NOMO-1 treated with dmso at 0.1 percent for 144 hours (cell line): Measurements from ENCODE around the gene DESI2.

Experiments used
- DNase-seq: peaks from one replicate; lab custom pipeline; 2025; ENCODE audit not compliant: unreplicated experiment; lab: John Stamatoyannopoulos, UW

The DESI2 gene

DNA sequence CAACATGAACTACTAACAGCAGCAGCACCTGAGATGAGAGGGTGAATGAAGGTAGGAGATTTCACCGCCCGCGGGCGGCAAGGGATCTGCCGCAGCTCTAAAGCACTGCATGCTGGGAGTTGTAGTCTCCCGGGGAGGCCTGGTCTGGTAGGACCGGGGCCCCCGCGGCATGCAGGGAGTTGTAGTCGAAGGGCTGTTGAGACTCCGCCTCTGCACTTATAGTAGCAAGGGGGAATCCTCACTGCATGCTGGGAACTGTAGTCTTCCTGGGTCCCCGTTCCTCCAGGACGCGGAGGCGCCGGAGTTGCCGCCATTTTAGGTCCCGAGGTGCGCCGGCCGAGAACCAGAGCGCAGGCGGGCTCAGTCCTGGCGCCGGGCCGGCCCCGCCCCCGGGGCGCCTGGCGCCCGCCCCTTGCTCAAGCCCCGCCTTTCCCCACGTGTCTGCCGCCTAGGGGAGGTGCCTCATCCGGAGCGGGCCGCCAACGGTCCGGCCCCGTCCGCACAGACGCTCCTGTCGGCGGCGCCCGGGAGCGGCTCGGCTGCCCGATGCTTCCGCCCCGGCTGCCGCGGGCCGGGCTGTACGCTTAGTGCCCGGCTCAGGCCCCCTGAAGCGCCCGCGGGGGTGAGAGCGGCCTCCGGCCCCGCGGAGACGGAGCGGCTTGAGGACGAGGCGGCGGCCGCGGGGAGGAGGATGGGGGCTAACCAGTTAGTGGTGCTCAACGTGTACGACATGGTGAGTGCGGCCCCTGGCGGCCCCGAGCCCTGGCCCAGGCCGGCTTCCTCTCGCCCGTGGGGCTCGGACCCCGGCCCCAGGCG, at the start of gene DESI2:
DESI2 (plus strand) TSS at position 504 of the 816 bp plus-strand sequence; CDS start at position 692, 188 bp downstream.
- DNase-seq: peak; percentile 94

DNA sequence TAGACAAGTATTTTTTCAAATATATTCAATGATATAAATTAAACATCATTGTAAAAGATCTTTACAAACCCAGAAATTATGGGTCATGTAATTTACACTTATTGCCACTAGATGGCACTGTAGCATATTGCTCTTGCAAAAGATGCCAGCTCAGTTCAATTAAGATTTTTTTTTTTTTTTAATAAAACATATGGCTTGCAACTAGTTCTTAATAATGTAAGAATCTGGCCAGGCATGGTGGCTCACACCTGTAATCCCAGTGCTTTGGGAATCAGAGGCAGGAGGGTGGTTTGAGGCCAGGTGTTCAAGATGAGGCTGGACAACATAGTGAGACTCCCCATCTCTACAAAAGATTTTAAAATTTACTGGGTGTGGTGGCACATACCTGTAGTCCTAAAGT, 49.4 kb upstream of the DESI2 start:
- DNase-seq: no peak

DNA sequence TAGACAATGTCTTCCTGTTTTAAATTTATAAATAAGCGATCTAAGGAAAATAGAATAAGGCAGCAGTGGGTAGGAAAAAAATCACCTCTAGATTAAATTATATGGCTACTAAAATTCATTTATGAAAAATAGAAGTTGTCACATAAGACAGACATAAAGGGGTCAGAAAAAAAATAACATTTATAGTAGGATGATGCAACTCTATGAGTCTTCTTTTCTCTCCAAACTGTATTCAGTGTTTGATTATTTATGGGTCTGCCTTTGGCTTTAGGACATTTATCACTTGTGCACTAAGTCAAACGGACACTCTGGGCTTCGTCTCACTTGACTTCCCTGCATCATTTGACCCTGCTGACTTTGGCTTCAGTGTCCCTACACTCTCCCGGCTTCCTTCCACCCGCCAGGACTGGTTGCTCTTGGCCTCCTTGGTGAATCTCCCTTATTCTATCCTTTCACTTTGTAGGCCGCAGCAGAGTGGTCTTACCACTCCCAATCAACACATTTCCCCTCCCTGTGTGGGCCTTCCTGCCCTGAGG, 47.0 kb upstream of the DESI2 start:
- no peak for DNase-seq

DNA sequence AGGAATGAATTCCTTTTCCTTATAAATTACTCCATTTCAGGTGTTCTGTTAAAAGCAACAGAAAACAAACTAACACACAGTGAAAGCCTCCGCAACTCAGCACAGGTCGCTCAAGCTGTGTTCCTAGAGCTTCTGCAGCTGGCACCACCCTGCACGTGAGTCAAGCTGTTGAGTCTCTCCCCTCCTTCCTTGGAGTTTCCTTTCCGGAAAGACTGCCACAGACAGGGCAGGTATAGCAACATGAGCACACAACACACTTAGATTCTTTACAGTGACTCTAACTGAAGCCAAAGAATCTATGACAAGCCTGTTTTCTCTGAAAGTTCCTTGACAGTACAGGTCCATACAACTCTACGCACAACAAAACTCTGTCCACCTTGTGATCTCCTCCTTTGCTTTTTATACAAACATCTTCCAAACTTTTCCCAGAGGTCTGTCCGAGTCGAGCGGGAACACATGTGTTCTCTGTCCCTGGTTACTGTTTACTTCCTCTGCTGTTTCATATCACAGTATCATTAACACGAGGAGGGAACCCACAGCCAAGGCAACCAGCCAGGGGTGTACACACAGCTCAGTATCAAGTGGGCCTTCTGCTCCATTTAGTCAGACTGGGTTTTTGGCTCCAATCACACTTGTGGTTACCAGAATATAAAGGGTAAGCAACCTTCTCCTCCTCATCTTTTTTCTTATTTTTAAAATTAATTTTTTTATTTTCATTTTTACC, 38.7 kb upstream of the DESI2 start:
- DNase-seq: no peak

DNA sequence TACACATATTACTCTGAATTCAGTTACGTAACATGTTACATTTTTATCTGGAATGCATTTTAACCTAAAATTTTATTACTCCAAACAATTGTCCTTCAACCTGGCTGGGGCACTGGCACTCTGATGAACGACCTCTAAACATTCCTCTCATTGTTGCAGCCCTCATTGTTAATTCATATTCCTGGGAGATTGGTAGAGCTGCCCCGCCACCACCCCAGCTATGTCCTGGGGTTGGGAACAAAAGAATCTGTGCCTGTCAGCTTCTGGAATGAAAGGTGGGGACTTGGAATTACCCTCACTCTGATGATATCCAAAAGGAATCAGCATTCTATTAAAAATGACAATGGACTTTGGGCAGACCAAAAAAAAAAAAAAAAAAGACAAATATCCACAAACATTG, 38.0 kb upstream of the DESI2 start:
- no peak for DNase-seq

DNA sequence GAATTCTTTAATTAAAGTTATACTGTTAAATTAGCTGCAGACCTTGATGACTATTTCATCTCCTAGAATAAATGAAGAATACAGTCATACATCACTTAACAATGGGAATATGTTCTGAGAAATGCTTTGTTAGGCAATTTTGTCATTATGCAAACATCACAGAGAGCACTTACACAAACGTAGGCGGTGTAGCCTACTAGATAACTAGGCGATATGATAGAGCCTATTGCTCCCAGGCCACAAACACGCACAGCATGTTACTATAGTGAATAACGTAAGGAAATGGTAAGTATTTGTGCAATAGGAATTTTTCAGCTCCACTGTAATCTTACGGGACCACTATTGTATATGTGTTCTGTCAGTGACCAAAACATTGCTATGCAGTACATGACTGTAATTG, 37.6 kb upstream of the DESI2 start:
- no peak for DNase-seq

DNA sequence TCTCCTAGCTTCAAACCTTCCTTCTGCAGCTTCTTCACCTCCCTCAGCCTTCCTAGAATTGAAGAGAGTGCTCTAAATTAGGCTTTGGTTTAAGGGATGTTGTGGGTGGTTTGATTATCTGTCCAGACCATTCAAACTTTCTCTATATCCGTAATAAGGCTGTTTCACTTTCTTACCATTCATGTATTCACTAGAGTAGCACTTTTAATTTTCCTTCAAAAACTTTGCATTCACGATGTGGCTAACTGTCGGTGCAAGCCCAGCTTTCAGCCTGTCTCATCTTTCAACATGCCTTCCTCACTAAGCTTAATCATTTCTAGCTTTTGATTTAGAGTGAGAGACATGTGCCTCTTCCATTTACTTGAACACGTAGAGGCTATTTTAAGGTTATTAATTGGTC, 26.2 kb upstream of the DESI2 start:
- DNase-seq: no peak

DNA sequence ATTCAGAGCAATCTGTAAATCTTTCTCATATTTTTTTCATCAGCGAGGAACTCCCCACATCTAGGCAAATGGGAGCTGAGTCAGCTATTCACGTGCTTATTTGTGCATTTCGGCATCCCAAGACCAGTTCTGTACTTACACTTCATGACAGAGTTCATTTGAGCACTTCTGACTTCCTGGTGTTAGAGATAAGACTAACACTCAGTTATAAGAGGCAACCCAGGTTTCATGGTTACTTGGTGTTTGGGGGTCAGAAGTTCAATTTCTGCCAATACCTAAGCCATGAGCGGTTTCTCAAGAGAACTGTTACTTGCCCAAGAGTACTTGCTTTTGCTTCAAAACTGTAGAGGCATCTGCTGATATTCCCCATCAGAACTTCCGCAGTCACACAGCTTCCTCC, 24.1 kb upstream of the DESI2 start:
- DNase-seq: no peak

DNA sequence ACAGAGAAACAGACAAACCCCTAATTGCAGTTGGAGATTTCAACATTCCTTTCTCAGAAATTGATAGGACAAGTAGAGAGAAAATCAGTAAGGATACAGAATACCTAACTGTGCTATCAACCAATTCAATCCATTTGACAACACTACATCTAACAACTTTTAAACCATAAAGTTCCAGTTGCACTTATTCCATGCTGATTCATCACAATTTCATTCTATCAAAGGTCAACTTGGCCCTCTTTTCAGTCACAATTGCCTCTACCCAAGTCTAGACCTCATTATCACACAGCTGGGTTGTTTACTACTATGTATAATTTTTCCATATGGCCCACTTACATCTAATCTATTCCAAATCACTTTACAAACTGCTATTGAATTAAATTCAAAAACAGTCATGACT, 19.8 kb upstream of the DESI2 start:
- no peak for DNase-seq

DNA sequence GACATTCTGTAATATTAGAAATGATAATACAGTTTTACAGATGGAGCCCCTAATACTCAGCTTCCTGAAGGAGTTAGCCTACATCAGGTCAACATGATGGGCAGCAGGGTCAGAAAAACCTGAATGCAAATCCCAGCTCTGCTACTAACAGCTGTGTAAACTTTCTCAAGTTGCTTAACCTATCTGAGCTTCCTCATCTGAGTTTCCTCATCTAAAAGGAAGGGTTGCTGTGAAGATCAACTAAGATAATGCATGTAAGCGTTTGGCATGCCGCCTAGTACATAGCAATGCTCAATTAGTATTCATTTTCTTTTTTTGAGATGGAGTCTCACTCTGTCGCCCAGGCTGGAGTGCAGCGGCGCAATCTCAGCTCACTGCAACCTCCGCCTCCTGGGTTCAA, 18.4 kb upstream of the DESI2 start:
- DNase-seq: no peak

DNA sequence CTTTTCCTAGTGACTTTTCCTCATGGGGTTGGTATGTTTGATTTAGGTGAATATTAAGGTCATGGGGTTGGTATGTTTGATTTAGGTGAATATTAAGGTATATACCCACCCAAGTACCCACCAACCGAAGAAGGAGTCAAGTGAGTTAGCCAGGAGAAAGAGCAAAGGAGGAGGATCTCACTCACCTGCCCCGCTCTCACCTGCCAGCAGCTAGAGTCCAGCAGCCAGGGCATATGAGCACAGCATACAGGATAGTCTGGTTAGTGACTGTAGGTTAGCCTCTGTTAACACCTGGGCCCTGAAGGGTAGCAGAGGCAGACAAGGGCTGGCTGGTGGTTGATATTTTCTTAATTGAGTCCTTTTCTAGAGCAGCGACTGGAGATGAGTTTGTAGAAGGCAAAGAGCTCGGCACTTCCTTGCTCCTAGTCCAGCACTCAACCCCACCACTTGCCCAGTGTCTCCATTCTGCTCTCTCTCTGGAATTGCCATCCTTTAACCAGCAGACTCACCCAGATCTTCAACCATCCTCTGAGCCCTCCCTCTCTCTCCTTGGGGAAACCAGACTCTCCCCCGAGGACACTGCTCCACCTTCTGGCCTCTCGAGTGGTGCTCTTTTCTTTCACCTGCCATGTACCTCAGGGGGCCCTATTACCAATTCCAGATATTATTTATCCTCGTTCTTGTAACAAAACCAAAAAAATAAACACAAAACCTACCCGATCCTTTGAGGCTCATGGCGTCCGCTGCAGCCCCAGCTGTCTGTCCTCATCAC, 16.3 kb upstream of the DESI2 start:
- DNase-seq: no peak

DNA sequence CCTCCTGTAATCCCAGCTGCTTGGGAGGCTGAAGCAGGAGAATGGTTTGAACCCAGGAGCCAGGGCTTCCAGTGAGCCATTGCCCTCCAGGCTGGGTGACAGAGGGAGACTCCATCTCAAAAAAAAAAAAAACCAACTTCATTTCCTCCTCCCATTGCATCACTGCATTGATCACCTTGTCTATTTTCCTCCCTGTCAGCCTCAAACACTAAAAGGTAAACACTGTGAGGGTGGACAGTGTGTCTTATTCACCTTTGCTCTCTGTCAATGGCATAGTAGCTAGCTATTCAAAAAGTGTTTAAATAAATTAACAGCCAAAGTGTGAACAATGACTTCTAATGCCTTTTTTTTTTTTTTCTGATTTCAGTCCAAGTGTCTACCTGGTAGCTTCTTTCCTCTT, 13.4 kb upstream of the DESI2 start:
- no peak for DNase-seq

DNA sequence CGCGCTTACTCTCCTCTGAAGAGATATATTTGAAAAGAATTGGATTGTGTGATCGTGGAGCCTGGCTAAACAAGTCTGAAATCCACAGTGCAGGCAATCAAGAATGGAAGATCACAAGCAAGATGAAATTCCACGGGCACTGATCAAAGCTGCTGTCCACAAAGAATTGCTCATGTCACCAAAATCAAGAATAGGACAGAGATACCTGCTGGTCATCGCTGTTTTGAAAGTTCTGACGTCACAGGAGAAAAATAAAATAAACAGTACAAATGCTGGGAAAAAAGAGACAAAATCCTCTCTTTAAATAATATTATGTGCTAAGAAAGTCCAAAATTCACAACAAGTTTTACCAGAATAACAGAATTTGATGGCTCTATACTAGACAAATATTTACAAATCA, 12.0 kb upstream of the DESI2 start:
- DNase-seq: no peak

DNA sequence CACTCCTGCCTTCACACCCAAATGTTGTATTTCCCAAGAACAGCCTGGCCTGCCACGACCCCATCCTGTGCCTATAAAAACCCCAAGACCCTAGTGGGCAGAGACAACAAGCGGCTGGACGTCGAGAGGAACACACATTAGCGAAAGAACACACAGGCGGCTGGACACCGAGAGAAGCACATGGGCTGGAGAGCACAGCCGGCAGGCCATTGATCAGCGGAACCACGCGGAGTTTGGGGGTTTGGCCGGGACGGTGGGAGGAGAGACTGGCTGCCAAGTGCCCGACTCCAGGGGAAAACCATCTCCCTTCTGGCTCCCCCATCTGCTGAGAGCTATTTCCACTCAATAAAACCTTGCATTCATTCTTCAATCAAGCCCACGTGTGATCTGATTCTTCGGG, 10.4 kb upstream of the DESI2 start:
- no peak for DNase-seq

DNA sequence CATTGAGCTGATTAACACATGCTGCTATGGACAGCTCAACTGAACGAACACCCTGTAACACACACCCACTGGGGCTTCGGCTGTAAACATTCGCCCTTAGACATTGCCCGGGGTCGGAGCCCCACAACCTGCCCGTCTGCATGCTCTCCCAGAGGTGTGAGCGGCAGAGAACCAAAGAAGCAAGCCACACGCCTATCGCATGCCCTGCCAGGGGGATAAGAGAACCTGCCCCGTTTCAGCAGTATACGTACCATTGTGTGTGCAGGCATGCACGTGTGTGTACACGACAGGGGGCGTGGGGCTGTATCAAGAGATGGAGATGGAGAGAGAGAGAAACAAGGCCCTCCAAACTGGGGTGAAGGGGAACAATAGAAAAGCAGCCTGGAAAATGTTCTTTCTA, 9.9 kb upstream of the DESI2 start:
- DNase-seq: no peak

DNA sequence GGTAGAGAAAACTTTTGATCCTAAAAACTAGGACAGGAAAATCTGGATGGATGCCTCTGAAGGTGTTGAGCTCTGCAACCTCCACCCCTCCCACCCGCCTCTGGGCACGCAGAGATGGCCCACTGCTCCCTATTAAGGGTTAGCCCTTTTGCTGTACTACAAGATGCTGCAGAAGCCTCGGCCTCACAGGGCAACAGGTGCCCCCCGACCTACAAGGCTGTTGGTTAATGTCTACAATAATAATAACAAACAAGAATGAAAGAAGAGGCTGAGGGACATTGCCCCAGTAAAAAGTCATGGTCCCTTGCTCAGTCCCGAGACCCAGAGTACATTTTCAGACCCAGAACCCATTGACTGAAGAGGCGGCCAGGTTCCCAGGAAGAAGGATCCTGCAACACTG, 7.5 kb upstream of the DESI2 start:
- DNase-seq: no peak

DNA sequence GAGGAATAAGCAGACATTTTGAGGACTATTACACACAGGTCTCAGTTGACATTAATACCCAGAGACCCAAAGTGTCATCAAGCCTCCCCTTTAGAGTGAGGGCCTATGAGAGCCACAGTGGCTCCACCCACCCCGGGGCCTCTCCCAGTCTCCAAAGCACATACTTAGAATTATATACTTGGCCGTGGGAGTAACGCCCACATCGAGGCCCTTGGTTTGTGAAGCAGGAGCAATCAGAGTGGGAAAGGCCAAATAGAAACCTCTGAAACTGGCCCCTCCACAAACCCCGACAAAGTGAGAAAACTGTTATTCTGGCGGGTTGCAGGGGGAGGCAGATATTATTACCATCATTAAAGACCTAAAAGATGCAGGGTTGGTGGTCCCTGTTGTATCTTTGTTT, 7.0 kb upstream of the DESI2 start:
- DNase-seq: no peak

DNA sequence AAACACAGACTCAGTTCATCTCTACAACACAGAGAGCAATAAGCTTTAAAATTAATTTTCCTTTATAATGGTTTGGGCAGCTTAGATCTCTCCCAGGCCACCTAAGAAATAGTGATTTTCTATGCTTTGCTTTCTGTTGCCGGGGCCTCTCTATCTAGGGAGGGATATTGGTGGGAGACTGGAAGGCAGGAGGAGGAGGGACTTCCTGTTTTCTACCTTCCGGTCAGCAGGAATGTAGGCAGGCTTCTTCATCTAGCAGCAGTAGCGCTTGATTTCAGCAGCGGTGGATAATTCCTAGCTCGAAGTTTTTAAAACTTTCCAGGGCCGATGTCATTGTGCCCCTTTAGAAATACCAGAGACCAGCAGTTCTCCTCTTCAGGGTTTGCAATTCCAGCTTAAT, 5.1 kb upstream of the DESI2 start:
- DNase-seq: no peak

DNA sequence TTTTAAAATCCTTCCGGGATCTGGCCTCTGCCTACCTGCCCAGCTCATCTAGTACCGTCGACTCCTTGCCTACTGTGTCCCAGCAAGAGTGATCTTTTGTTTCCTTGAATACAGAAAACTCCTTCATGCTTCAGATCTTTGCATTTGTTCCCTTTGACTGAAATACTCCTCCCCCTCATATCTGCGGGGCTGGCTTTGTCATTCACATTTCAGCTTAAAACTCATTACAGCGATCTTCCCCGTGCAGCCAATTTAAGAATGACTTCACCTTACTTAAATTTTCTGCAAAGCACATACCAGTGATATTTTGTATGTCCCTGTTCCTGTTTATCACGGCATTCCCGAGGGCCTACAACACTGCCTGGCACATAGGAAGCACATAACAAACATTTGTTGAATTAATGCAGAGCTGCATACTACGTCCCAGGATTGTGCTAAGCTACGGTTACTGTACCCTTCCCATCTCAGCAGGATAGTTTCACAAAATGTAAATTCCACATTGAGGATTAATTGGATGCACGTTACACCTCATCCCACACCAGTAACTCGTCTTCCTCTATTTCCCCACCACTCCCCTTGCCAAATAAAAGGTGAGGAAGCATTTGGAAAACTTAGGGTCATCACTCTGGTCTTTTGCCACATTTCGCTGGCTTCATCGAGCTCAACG, 837 bp upstream of the DESI2 start:
- no peak for DNase-seq

DNA sequence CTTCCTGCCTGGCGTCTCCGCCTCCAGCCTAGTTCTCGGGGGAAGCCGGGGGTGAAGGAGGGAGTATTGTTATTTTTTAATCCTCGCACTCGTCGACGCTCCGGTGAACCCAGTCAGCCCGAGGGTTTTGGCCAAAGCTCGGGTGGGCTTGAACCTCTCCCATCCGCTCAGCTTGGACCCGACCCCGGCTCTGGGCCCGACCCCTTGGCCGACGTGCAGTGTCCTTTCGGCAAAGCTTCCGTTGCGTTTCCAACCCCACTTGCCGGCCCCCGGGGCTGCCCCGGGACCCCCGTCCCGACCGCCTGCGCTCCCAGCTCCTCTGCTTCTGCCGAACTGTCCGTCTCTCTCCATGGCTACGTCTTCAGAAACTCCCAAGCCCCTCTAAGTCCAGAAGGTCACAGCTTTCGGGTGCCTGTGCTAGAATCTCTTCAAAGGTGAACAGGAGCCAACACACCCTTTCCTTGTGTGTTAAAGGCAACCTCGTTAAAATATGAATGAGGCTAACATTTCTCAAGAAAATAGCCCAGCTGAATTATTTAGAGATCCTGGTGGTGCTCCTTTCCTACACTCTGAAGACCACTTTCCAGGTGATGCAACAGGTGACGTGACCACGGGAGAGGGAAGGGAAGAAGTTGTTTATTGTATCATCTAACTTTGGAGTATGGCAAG, 647 bp downstream of the DESI2 start:
- no peak for DNase-seq
